Measurements from ENCODE around the gene SLC49A3. TPM values are rescaled to one million over a fixed set of nuclear protein-coding genes. Genes with fewer than 3 reads are reported as not detected.

Gene SLC49A3
- total and polyA plus RNA-seq, 10 of the 15 experiments (the other 5 are each of a cell fraction or from before 2014, with no cell fraction given), result 0.09 to 0.85 (median 0.18) TPM; not detected in 4

GRCh38 chr4:705278-706082 lies 16.5 kb upstream of the SLC49A3 start, which contains the start of gene PCGF3 (continued):
- TF ChIP-seq WRNIP1 (IDR thresholded peaks at IDR 0.05; ENCODE audit: borderline replicate concordance, low read depth, low read length), result no peak
- TF ChIP-seq SPI1 (IDR thresholded peaks at IDR 0.05; ENCODE audit: borderline replicate concordance, insufficient read depth, low read depth, low read length), result no peak
- no peak for TF ChIP-seq IRF4 (IDR thresholded peaks at IDR 0.05; ENCODE audit: low read depth, low read length)
- no peak for TF ChIP-seq NFYA (IDR thresholded peaks at IDR 0.05; ENCODE audit: borderline replicate concordance, low read depth, low read length)
- TF ChIP-seq KAT2A (conservative IDR thresholded peaks at IDR 0.05; ENCODE audit: control insufficient read depth, low read depth, low read length), result no peak
- TF ChIP-seq CBX5 (IDR thresholded peaks at IDR 0.05; ENCODE audit: low read depth), result no peak
- TF ChIP-seq ZNF274 (IDR thresholded peaks at IDR 0.05; ENCODE audit: insufficient read depth, insufficient read length), result no peak
- TF ChIP-seq POU2F2 (IDR thresholded peaks at IDR 0.05; ENCODE audit: borderline replicate concordance, low read depth, low read length), result no peak
- TF ChIP-seq SMC3 (IDR thresholded peaks at IDR 0.05; ENCODE audit: borderline replicate concordance, low read length), result no peak
- no peak for TF ChIP-seq SUZ12 (IDR thresholded peaks at IDR 0.05; ENCODE audit: unreplicated experiment)
- TF ChIP-seq NFIC (IDR thresholded peaks at IDR 0.05; ENCODE audit: low read depth, low read length), result no peak
- no peak for TF ChIP-seq JUND (IDR thresholded peaks at IDR 0.05; ENCODE audit: low read depth, low read length)
- TF ChIP-seq ZBTB33 (IDR thresholded peaks at IDR 0.05), result no peak
- TF ChIP-seq SIX5 (IDR thresholded peaks at IDR 0.05; ENCODE audit: low read depth, low read length, severe bottlenecking), result no peak
- no peak for TF ChIP-seq HCFC1 (IDR thresholded peaks at IDR 0.05; ENCODE audit: low read length)
- peak; percentile 73; the same call in 1 of the 2 replicates for TF ChIP-seq RB1 (IDR thresholded peaks at IDR 0.05; ENCODE audit: borderline replicate concordance)
- no peak for TF ChIP-seq HDAC6 (IDR thresholded peaks at IDR 0.05; ENCODE audit: unreplicated experiment)
- no peak for TF ChIP-seq ZNF384 (IDR thresholded peaks at IDR 0.05; ENCODE audit: borderline replicate concordance, low read depth, low read length)
- TF ChIP-seq TCF3 (IDR thresholded peaks at IDR 0.05; ENCODE audit: borderline replicate concordance, insufficient read depth, low read depth, low read length), result no peak
- no peak for TF ChIP-seq RUNX3 (IDR thresholded peaks at IDR 0.05; ENCODE audit: low read length)
- TF ChIP-seq ASH2L (IDR thresholded peaks at IDR 0.05; ENCODE audit: borderline replicate concordance, low read depth), result no peak
- no peak for TF ChIP-seq KLF5 (IDR thresholded peaks at IDR 0.05; ENCODE audit: partially characterized antibody)
- no peak for TF ChIP-seq TBL1XR1 (IDR thresholded peaks at IDR 0.05; ENCODE audit: low read depth, low read length)
- no peak for TF ChIP-seq BCL11A (IDR thresholded peaks at IDR 0.05; ENCODE audit: low read depth, low read length)
- TF ChIP-seq PML (IDR thresholded peaks at IDR 0.05; ENCODE audit: low read length), result no peak
- TF ChIP-seq JUNB (IDR thresholded peaks at IDR 0.05), result no peak
- no peak for TF ChIP-seq NR2C2 (IDR thresholded peaks at IDR 0.05; ENCODE audit: borderline replicate concordance, control insufficient read depth, insufficient read length, low read depth)
- TF ChIP-seq SMARCA5 (IDR thresholded peaks at IDR 0.05), result 0 out of 2 replicates have a peak, but pooled peaks have one; percentile 54
- no peak for TF ChIP-seq CBFB (IDR thresholded peaks at IDR 0.05; ENCODE audit: low read depth)
- TF ChIP-seq ZNF207 (IDR thresholded peaks at IDR 0.05; ENCODE audit: borderline replicate concordance), result peak; percentile 74; the same call in 1 of the 2 replicates
- no peak for TF ChIP-seq RFX5 (IDR thresholded peaks at IDR 0.05; ENCODE audit: low read depth, low read length)
- peak; percentile 65; the same call in 1 of the 2 replicates for TF ChIP-seq DPF2 (IDR thresholded peaks at IDR 0.05)

Measured in GM12878 (cell line).